Endothelial cell of umbilical vein (primary cell): ENCODE data around the gene PF4V1. TPM values are rescaled to one million over a fixed set of nuclear protein-coding genes. Genes with fewer than 3 reads are reported as not detected.

ENCODE experiments used
- BruUV-seq: library from RNA; stranded (reverse); fragments of 400-500 nt; replicated peaks from 2 replicates; lab custom pipeline; 2021; lab: Mats Ljungman, UMichigan
- CTCF ChIA-PET: fragments of 300-600, 350-600 bp; sonication (Branson Sonifier 250); formaldehyde crosslinking; loops from one replicate; lab custom pipeline; 2021; ENCODE audit warnings: antibody characterized with exemption, inconsistent platforms; lab: Charles Lee
- POLR2A ChIA-PET: fragments of 300-600, 350-600 bp; sonication (Branson Sonifier 250); formaldehyde crosslinking; loops from one replicate; lab custom pipeline; 2021; ENCODE audit warnings: antibody characterized with exemption, inconsistent platforms; lab: Charles Lee
- DNase-seq: peaks from one replicate; pipeline ENCODE4 v3.0.0-alpha.2; 2011; ENCODE audit warnings: low read depth, low spot score
- FAIRE-seq: peaks from 2 replicates; lab custom pipeline; 2011; peaks lifted over from hg19 to GRCh38; lab: Jason Lieb, UNC
- H2AFZ ChIP-seq: 2 replicates; pipeline ENCODE4 v1.6.0; 2012; ENCODE audit warnings: low read depth, low read length, control low read depth, inconsistent platforms
- H3K27ac ChIP-seq: 2 replicates; pipeline ENCODE4 v1.5.1; 2011; ENCODE audit warnings: low read depth, mild to moderate bottlenecking, control low read depth, low read length, moderate library complexity; ENCODE audit not compliant: insufficient read depth
- H3K27me3 ChIP-seq, 2 experiments: 2 replicates each; pipeline versions ENCODE4 v1.6.0 to v1.6.1; 2011; ENCODE audit warnings: low read length in 2 of 2, mixed read lengths in 1 of 2; ENCODE audit not compliant: control insufficient read depth in 2 of 2, insufficient read depth in 2 of 2
- H3K36me3 ChIP-seq, 2 experiments: 2 replicates in 1 of 2; 3 replicates in 1 of 2; pipeline ENCODE4 v1.5.1; 2011; ENCODE audit warnings: low read length in 2 of 2, mild to moderate bottlenecking in 1 of 2, moderate library complexity in 1 of 2; ENCODE audit not compliant: control insufficient read depth in 2 of 2, insufficient read depth in 2 of 2; ENCODE audit errors: extremely low read depth in 1 of 2
- H3K4me1 ChIP-seq: 3 replicates; pipeline ENCODE4 v1.5.1; 2011; ENCODE audit warnings: mild to moderate bottlenecking, low read length; ENCODE audit not compliant: control insufficient read depth, insufficient read depth; ENCODE audit errors: extremely low read depth
- H3K4me2 ChIP-seq: 2 replicates; pipeline ENCODE4 v1.6.1; 2011; ENCODE audit warnings: low read length, control low read depth, mixed read lengths; ENCODE audit not compliant: insufficient read depth
- H3K4me3 ChIP-seq, 3 experiments: fragments of 200-600 bp in 1 of 3; sonication (generic), shearing (Covaris generic) in 1 of 3; replicated peaks in 1 of 3; 2 replicates each; pipeline ENCODE4 v1.5.1; 2011 to 2016; ENCODE audit warnings: control low read depth in 3 of 3, low read length in 3 of 3, mild to moderate bottlenecking in 2 of 3, inconsistent platforms in 1 of 3, low read depth in 1 of 3, moderate library complexity in 1 of 3; ENCODE audit not compliant: insufficient read depth in 1 of 3
- H3K79me2 ChIP-seq: 2 replicates; pipeline ENCODE4 v1.6.0; 2012; ENCODE audit warnings: low read length, inconsistent platforms; ENCODE audit not compliant: control insufficient read depth, insufficient read depth
- H3K9ac ChIP-seq: replicated peaks from 2 replicates; pipeline ENCODE3; 2011; ENCODE audit warnings: low read length, control low read depth; ENCODE audit not compliant: insufficient read depth; ENCODE audit errors: extremely low read depth
- H3K9me1 ChIP-seq: replicated peaks from 3 replicates; pipeline ENCODE4 v1.6.0; 2011; ENCODE audit warnings: mild to moderate bottlenecking, low read length; ENCODE audit not compliant: control insufficient read depth, insufficient read depth; ENCODE audit errors: extremely low read depth
- H3K9me3 ChIP-seq: replicated peaks from 2 replicates; pipeline ENCODE4 v1.5.1; 2012; ENCODE audit warnings: low read length, inconsistent platforms; ENCODE audit not compliant: control insufficient read depth, insufficient read depth
- H4K20me1 ChIP-seq: replicated peaks from 2 replicates; pipeline ENCODE3; 2011; ENCODE audit warnings: mild to moderate bottlenecking, low read length; ENCODE audit not compliant: control insufficient read depth, insufficient read depth; ENCODE audit errors: extremely low read depth
- CTCF ChIP-seq, 2 donors: IDR thresholded peaks; 1 replicate in 1 of 2; 2 replicates in 1 of 2; pipeline ENCODE4 v1.5.1; 2011; ENCODE audit warnings: low read length in 2 of 2, mild to moderate bottlenecking in 2 of 2, moderate library complexity in 2 of 2, control low read depth in 1 of 2, inconsistent platforms in 1 of 2, low read depth in 1 of 2; ENCODE audit not compliant: insufficient read depth in 1 of 2; ENCODE audit errors: extremely low read depth in 1 of 2
- FOS ChIP-seq: IDR thresholded peaks from 2 replicates; pipeline ENCODE4 v1.6.1; 2011; ENCODE audit warnings: mild to moderate bottlenecking, low read length, moderate library complexity, borderline replicate concordance; ENCODE audit not compliant: insufficient read depth
- GATA2 ChIP-seq: IDR thresholded peaks from 2 replicates; pipeline ENCODE4 v1.7.0; 2011; ENCODE audit warnings: low read depth, mild to moderate bottlenecking, moderate library complexity, mixed read lengths, low read length; ENCODE audit not compliant: insufficient read length, insufficient read depth
- MYC ChIP-seq: IDR thresholded peaks from one replicate; pipeline ENCODE4 v1.6.1; 2011; ENCODE audit warnings: mild to moderate bottlenecking, low read depth, low read length
- POLR2A ChIP-seq: IDR thresholded peaks from 2 replicates; pipeline ENCODE4 v1.6.1; 2012; ENCODE audit warnings: low read depth, mild to moderate bottlenecking, control low read depth, low read length
- POLR2AphosphoS5 ChIP-seq: IDR thresholded peaks from 2 replicates; pipeline ENCODE4 v1.6.1; 2012; ENCODE audit warnings: low read depth, mild to moderate bottlenecking, control low read depth, low read length, moderate library complexity; ENCODE audit not compliant: insufficient read depth
- dilution Hi-C: fragments of 300-500 bp; cut with MboI; formaldehyde crosslinking; loops from one replicate; pipeline ENCODE4 v1.15.0; 2019; ENCODE audit warnings: low sequenced_read_pairs; ENCODE audit not compliant: extremely low pct_ligation_motif_present
- intact Hi-C: fragments of 100-400 bp; cut with micrococcal nuclease; formaldehyde crosslinking; loops from one replicate; pipeline ENCODE4 v1.10.0; 2022
- polyA plus RNA-seq, 4 experiments: library from polyadenylated mRNA; depleted of rRNA in 3 of 4; stranded (reverse) in 3 of 4; unstranded in 1 of 4; fragments of >200 nt; gene quantifications; 2 replicates each; pipeline versions ENCODE4 v1.2.1 to v1.2.3, GENCODE V29; 2011 to 2012; ENCODE audit warnings: missing spikeins in 1 of 4
- total RNA-seq: library from RNA; stranded (reverse); gene quantifications from 2 replicates; pipeline ENCODE4 v1.2.3, GENCODE V29; 2021

The PF4V1 gene
- total and polyA plus RNA-seq, 2 donors (not counting 3 experiments of a cell fraction or from before 2014, with no cell fraction given): not detected

DNA sequence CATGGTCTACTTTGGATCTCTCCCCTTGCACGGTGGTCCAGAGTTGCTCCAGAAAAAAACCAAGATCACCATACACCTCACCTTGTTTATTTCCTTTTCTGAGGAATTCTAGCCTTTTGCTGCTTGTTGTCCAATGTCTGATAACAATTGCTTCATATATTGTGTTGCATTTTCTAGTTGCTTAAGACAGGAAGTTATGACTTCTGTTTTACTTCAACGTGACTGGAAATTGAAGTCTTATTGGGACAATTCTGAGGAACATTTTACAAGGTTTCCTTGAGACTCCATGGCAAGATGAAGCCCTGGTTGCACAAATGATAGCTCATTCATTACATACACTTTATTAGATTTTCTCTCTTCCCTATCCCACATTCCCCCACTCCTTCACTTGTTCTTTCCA, 21.3 kb downstream of the PF4V1 start:
- POLR2A ChIA-PET: no interaction called here
- Histone ChIP-seq H3K27me3 (no peaks in the 10 kb centered on the region), H2AFZ (no peak overlapping the region), H3K27ac (no peak overlapping the region), H3K79me2 (peaks cover 4% of the 10 kb centered on the region), H3K9ac (no peak overlapping the region), H3K4me2 (no peak overlapping the region), H3K36me3 (no peaks in the 10 kb centered on the region), H3K4me3 (no peak overlapping the region), H3K4me1 (peaks cover 26% of the 10 kb centered on the region), H3K9me1 (no peaks in the 10 kb centered on the region), H3K9me3 (no peaks in the 10 kb centered on the region), H4K20me1 (no peaks in the 10 kb centered on the region)
- dilution Hi-C loops: no loop called here
- no TSS peak for BruUV-seq
- CTCF ChIA-PET: no interaction called here
- no peak for DNase-seq
- no peak for TF ChIP-seq CTCF (IDR thresholded peaks at IDR 0.05; ENCODE audit: extremely low read depth in 1 of 2, insufficient read depth in 1 of 2, low read depth in 1 of 2, low read length in 2 of 2)
- no peak for TF ChIP-seq POLR2AphosphoS5
- TF ChIP-seq GATA2: no peak
- no peak for TF ChIP-seq FOS
- no peak for FAIRE-seq
- intact Hi-C loops: no loop called here

DNA sequence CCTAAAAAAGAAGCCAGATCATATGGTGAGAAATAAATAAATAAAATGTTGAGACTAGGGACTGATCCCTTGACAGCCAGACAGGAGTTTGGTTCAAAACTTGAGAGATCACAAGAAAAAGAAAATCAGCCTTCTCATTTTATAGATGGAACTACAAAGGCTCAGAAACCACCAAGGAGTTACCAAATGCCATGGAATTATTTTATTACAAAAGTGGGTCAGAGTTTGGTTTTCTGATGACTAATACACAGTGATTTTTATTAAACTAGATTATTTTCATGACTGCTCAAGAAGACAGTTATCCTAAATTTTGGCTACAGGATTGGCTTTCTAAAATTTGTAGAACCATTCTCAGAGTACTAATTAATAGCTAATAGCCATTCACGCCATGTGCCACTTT, 22.3 kb downstream of the PF4V1 start:
- Histone ChIP-seq H4K20me1 (no peaks in the 10 kb centered on the region), H3K4me1 (peaks cover 17% of the 10 kb centered on the region), H2AFZ (no peak overlapping the region), H3K36me3 (no peaks in the 10 kb centered on the region), H3K79me2 (no peaks in the 10 kb centered on the region), H3K9me3 (no peaks in the 10 kb centered on the region), H3K4me3 (no peak overlapping the region), H3K9me1 (no peaks in the 10 kb centered on the region), H3K4me2 (no peak overlapping the region), H3K9ac (no peak overlapping the region), H3K27ac (no peak overlapping the region), H3K27me3 (no peaks in the 10 kb centered on the region)
- POLR2A ChIA-PET: no interaction called here
- CTCF ChIA-PET: no interaction called here
- no TSS peak for BruUV-seq
- DNase-seq (no peak), FAIRE-seq (no peak)
- intact Hi-C loops (no loop called here), dilution Hi-C loops (no loop called here)
- no peak for TF ChIP-seq MYC
- no peak for TF ChIP-seq CTCF (IDR thresholded peaks at IDR 0.05; ENCODE audit: extremely low read depth in 1 of 2, insufficient read depth in 1 of 2, low read depth in 1 of 2, low read length in 2 of 2)
- no peak for TF ChIP-seq POLR2A
